MV-4-11 (cell line): ENCODE measurements around the gene SUPT3H.

Experiments
- DNase-seq: peaks from one replicate; lab custom pipeline; 2025; lab: John Stamatoyannopoulos, UW

The SUPT3H gene

GRCh38 chr6:45002390-45003105 is 375.2 kb downstream of the SUPT3H start:
- DNase-seq, result no peak

GRCh38 chr6:45001663-45002062 is 376.1 kb downstream of the SUPT3H start:
- peak; percentile 82 for DNase-seq

GRCh38 chr6:45000833-45001232 is 376.9 kb downstream of the SUPT3H start:
- no peak for DNase-seq

DNA sequence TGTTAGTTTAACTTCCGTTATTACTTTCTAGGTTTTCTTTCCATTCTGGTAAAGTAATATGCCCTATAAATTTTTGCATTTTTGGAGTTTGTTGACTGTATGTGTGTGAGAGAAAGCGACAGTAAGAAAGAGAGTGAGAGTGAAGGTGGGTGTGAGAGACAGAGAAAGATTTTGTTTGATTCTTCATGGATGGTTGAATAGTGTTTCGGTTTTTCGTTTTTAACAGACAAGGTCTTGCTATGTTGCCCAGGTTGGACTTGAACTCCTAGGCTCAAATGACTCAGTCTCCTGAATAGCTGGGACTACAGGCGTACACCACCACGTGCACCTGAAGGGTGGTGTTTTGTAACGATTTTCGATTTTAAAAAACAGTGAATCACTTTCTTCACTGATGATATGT is 378.7 kb downstream of the SUPT3H start:
- no peak for DNase-seq

DNA sequence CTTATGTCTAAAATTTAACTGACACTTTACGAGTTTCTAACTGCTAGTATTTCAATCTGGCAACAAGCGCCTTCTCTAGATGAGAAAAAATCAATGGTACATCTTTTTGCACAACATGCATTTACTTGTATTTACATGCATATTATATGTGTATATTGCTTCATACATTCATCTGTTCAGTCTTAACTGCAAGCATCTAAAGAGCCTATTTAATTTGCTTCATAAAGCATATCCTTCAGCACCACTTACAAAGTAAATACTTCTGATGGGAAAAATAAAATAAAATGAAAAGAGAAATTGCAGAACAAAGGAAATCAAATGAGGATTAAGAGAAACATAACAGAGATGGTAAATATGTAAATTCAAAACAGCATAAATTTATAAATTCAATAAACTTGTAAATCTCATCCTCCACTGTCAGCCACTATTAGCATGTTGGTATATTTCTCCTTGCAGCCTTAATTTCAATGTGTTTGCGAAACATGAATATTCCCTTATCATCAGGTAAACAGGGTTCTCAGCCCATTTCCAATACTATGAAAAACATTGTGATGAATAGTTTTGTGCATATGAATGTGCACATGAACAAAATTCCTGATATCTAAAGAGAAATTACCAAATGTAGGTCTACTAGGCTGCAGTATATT is 382.1 kb downstream of the SUPT3H start:
- DNase-seq, result no peak

DNA sequence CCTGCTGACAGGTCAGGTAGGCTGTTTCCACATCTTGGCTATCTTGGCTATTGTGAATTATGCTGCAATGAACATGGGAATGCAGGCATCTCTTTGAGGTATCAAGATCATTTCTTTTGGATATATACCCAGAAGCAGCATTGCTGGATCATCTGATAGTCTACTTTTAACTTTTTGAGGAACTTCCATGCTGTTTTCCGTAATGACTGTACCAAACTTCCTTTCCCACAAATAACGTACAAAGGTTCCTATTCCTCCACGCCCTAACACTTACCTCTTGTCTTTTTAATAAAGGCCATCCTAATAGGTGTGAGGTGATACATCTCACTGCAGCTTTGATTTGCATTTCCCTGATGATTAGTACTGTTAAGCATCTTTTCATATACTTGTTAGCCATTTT is 388.3 kb downstream of the SUPT3H start:
- no peak for DNase-seq

GRCh38 chr6:44985006-44985405 is 392.7 kb downstream of the SUPT3H start:
- DNase-seq, result no peak

GRCh38 chr6:44983467-44984365 is 394.0 kb downstream of the SUPT3H start:
- DNase-seq, result no peak

- no peak for DNase-seq
These were observed 396.9 kb downstream of the SUPT3H start for GRCh38 chr6:44980841-44981240.

DNA sequence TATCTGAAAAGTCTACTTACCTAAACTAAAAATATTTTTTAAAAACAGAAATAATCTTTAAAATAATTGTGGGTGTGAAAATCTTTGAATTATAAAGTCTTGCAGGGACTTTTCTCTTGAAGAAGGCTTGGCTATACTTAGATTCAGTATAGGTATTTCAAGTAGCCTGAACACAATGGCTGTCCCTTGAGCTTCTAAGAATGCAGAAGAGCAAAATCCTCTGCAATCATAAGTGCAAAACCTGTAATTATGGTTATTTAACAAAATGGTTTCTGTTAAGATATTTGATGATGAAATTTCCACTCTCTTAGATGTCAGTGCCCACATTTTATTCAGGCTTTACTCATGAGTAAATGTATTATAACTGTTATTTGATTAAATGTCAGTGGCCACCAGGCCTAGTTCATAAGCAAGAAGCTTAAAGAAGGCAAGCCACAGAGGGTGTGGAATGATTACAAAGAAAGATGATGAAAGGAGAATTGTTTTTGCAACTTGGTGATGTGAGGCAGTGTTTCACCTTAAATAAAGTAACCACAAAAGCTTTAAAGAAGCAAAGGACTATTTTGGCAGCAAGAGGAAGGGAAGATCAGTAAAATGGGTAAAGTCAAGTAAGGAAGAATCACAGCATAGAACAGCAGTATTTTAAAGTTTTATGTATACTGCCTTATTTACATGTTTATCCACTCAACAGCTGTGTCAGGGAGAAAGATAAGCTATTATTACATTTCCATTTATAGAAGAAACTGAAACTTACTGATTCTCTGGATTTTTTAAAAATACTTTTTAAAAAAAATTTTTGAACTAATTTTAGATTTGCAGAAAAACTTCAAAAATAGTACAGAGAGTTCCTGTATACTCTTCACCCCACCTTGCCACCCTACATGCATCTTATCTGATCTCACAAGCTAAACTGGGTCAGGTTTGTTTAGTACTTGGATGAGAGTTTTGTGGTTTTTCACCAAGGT is 400.8 kb downstream of the SUPT3H start:
- DNase-seq, result peak; percentile 34

- no peak for DNase-seq
These were observed 403.2 kb downstream of the SUPT3H start for GRCh38 chr6:44974511-44974910.

- no peak for DNase-seq
These were observed 405.0 kb downstream of the SUPT3H start for GRCh38 chr6:44972709-44973108.

DNA sequence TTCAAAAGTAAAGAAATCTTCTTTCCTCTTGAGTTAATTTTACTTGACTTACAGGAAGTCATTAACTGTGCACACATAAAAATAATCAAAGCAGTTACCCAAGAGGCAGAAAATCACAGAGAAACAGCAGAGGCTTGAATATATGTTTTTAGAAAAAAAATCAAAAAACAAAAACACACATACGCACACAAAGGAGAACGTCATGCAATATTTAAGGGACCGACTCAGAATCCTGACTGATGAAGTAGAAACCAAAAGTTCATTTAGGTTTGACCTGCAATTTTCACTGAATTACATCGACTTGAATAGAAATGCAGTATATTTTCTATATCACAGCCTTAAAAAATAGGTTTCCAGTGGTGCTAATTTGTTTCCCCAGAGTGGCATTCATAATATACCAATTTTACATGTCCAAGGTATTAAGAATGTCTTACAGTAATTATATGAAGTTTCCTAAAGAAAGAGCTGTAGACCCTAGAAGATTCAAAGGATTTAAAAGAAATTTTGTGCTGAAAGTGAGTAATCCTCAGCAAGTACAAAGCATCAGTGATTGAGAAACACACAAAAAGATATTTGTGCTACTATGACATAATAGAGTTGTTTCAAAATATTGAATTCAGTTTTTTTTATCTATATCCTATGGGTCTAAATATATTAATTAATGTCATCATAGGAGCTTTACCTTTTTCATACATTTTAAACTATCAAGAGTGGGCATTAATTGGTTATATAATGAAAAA is 408.1 kb downstream of the SUPT3H start:
- no peak for DNase-seq

DNA sequence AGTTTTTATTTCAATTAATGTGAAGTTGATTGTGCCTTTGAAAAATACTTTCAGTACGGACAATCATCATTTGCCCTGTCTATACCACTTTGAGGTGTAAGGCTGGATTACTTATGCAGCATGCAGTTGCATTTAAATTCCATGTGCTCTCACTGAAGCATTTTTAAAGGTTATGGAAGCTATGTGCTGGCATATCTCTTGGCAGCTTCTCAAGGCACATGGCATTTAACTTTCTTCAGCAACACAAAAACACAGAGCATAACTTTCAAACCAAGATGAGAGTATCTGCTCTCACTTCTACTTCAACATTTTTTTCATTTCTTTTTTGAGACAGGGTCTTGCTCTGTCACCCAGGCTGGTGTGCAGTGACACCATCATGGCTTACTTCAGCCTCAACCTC is 410.3 kb downstream of the SUPT3H start:
- DNase-seq, result no peak

DNA sequence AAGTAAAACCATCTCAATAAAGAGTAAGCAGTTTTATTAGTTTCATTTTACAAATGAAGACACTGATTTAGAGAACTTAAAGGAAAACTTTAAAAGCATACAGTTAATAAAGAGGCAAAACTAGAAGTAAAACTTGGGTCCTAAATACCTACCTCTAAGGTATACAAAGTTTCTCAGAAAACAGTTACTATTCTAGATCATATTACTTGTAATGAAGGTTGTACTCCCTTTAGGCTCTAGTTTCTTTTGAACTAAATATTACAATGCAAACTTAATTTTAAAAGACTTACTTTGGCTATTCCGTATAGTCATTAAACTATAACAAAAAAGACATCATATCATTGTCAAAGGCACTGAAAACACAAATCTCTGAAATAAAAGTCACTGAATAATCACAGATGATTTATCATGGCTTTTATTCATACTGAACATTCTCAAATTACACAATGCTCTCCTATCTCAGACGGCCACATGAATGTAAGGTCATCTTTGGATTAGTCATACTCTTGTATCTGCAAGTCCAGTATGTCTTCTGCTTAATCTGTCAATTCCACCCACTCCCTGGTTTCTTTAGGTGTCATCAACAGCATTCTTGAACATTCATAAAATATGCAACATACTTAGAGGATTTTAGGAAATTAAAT is 411.2 kb downstream of the SUPT3H start:
- no peak for DNase-seq

DNA sequence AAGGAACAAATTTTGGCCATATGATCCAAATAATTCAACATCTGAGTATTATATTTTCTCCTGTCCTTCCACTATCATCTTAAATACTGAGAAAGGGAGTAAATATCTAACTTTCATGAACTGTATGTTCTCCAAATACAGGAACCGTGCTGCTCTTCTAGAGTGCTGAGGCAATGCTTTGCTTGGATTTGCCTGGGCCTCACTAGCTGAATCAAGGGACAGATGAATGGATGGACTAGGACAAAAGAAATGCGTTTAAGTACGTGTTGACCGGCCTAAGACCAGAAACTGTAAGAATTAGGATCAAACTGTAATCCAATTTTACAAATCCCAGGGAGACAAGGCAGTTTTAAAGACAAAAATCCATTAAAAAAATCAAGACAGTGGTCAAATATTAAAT is 412.0 kb downstream of the SUPT3H start:
- no peak for DNase-seq

GRCh38 chr6:44960898-44961297 is 416.8 kb downstream of the SUPT3H start:
- peak; percentile 14 for DNase-seq

DNA sequence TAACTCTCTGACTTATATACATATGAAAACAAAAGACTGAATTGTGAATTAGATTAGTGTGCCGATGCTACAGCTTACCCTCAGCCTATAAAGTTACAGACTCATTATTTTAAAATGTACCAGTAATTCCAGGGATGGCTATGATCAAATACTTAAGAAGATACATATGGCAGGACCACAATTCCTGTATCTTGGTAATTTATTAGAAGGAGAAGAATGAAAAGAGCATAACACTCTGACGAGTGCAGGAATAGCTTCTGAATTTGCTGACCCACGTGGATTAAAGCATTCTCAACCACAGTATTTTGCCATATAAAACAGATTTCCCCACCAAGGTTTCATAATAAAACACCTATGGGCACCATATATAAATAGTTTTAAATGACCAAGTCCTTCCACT is 418.1 kb downstream of the SUPT3H start:
- DNase-seq, result no peak

- no peak for DNase-seq
These were observed 420.6 kb downstream of the SUPT3H start for GRCh38 chr6:44957156-44957555.

- DNase-seq, result peak; percentile 8
These were observed 421.3 kb downstream of the SUPT3H start for GRCh38 chr6:44956396-44956795.
